Karpas-422 (cell line): Measurements from ENCODE around the gene KIF26A. TPM values are rescaled to one million over a fixed set of nuclear protein-coding genes. Genes with fewer than 3 reads are reported as not detected.

ENCODE experiments used
- DNase-seq: peaks from one replicate; pipeline ENCODE4 v3.0.0-alpha.2; 2015
- H2AFZ ChIP-seq: fragments of 200-600 bp; sonication (generic); 2 replicates; pipeline ENCODE4 v1.6.1; 2014; ENCODE audit warnings: antibody characterized with exemption, low read length, mixed read lengths
- H3K27ac ChIP-seq: fragments of 200-600 bp; sonication (generic); 2 replicates; pipeline ENCODE4 v1.5.1; 2014; ENCODE audit warnings: mild to moderate bottlenecking, low read length, moderate library complexity
- H3K27me3 ChIP-seq: fragments of 200-600 bp; sonication (generic); 2 replicates; pipeline ENCODE4 v1.6.1; 2014; ENCODE audit warnings: low read length, mixed read lengths
- H3K36me3 ChIP-seq: fragments of 200-600 bp; sonication (generic); 2 replicates; pipeline ENCODE4 v1.6.1; 2014; ENCODE audit warnings: low read length, mixed read lengths; ENCODE audit not compliant: insufficient read depth
- H3K4me1 ChIP-seq: fragments of 200-600 bp; sonication (generic); 2 replicates; pipeline ENCODE4 v1.6.1; 2014; ENCODE audit warnings: mild to moderate bottlenecking, low read length, mixed read lengths
- H3K4me2 ChIP-seq: fragments of 200-600 bp; sonication (generic); 2 replicates; pipeline ENCODE4 v1.6.1; 2014; ENCODE audit warnings: low read length, low read depth, mild to moderate bottlenecking; ENCODE audit not compliant: poor library complexity, severe bottlenecking
- H3K4me3 ChIP-seq: fragments of 200-600 bp; sonication (generic); 2 replicates; pipeline ENCODE4 v1.5.1; 2014; ENCODE audit warnings: mild to moderate bottlenecking, antibody characterized with exemption, low read length, mixed read lengths
- H3K79me2 ChIP-seq: fragments of 200-600 bp; sonication (generic); 2 replicates; pipeline ENCODE4 v1.6.1; 2014; ENCODE audit warnings: mild to moderate bottlenecking, low read length, mixed read lengths
- H3K9ac ChIP-seq: fragments of 200-600 bp; sonication (generic); 2 replicates; pipeline ENCODE4 v1.6.0; 2014; ENCODE audit warnings: low read length
- H3K9me2 ChIP-seq: fragments of 200-600 bp; sonication (generic), shearing (Covaris generic); replicated peaks from 2 replicates; pipeline ENCODE4 v1.6.0; 2014; ENCODE audit warnings: mild to moderate bottlenecking, low read length, moderate library complexity; ENCODE audit not compliant: insufficient read depth
- H3K9me3 ChIP-seq: fragments of 300-700, 200-600 bp; sonication (generic); 2 replicates; pipeline ENCODE4 v1.6.1; 2014; ENCODE audit warnings: low read length, mixed read lengths
- H4K20me1 ChIP-seq: fragments of 200-600 bp; sonication (generic); 2 replicates; pipeline ENCODE4 v1.6.1; 2014; ENCODE audit warnings: mild to moderate bottlenecking, antibody characterized with exemption, low read length, low read depth; ENCODE audit not compliant: insufficient read depth
- total RNA-seq: library from RNA; depleted of rRNA; stranded (reverse); fragments of >200 nt; shearing (Covaris generic); gene quantifications from 2 replicates; pipeline ENCODE4 v1.2.3, GENCODE V29; 2014; ENCODE audit warnings: low replicate concordance

Gene KIF26A
- total RNA-seq, 1 experiment from 2014 or later: not detected

DNA sequence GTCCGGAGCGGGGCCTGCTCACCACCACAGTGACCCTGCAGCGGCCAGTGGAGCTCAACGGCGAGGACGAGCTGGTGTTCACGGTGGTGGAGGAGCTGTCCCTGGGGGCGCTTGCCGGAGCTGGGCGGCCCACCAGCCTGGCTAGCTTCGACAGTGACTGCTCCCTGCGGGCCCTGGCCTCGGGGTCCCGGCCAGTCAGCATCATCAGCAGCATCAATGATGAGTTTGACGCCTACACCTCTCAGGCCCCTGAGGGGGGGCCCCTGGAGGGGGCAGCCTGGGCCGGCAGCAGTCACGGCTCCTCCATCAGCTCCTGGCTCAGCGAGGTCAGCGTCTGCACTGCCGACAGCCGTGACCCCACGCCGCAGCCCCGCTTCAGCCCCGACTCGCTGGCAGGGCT lies 37.4 kb downstream of the KIF26A start:
- Histone ChIP-seq H3K27ac (no peak overlapping the region), H3K9ac (no peak overlapping the region), H3K27me3 (no peaks in the 10 kb centered on the region), H3K9me2 (no peaks in the 10 kb centered on the region), H3K9me3 (no peaks in the 10 kb centered on the region), H3K36me3 (no peaks in the 10 kb centered on the region), H3K4me3 (no peak overlapping the region), H3K4me1 (no peaks in the 10 kb centered on the region), H2AFZ (no peak overlapping the region), H3K4me2 (no peak overlapping the region), H3K79me2 (no peaks in the 10 kb centered on the region), H4K20me1 (0 out of 2 replicates have a peak, but pooled peaks cover 2% of the 10 kb centered on the region)
- DNase-seq: no peak

DNA sequence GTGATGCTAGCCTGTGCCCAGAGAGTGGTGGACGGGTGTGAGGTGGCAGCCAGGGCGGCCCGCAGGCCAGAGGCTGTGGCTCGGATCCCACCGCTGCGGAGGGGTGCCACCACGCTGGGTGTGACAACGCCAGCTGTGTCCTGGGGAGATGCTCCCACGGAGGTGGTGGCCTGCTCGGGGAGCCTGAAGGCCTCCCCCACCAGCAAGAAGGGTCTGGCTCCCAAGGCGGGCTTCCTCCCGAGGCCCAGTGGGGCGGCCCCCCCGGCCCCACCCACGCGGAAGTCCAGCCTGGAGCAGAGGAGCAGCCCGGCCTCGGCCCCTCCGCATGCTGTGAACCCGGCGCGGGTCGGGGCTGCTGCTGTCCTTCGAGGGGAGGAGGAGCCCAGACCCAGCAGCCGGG lies 38.2 kb downstream of the KIF26A start:
- Histone ChIP-seq H3K4me2 (no peak overlapping the region), H4K20me1 (0 out of 2 replicates have a peak, but pooled peaks cover 5% of the 10 kb centered on the region), H3K36me3 (no peaks in the 10 kb centered on the region), H3K9ac (no peak overlapping the region), H3K27me3 (no peaks in the 10 kb centered on the region), H3K9me3 (no peaks in the 10 kb centered on the region), H3K9me2 (no peaks in the 10 kb centered on the region), H2AFZ (no peak overlapping the region), H3K27ac (no peak overlapping the region), H3K4me3 (no peak overlapping the region), H3K79me2 (no peaks in the 10 kb centered on the region), H3K4me1 (no peaks in the 10 kb centered on the region)
- DNase-seq: no peak

DNA sequence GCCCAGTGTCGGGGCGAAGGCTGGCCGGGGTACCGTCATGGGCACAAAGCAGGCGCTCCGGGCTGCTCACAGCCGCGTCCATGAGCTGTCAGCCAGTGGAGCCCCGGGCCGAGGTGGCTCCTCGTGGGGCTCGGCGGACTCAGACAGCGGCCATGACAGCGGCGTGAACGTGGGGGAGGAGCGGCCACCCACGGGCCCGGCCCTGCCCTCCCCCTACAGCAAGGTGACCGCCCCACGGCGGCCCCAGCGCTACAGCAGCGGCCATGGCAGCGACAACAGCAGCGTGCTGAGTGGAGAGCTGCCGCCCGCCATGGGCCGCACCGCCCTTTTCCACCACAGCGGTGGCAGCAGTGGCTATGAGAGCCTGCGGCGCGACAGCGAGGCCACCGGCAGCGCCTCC lies 39.0 kb downstream of the KIF26A start:
- Histone ChIP-seq H3K9me3 (no peaks in the 10 kb centered on the region), H3K4me3 (no peak overlapping the region), H3K9ac (no peak overlapping the region), H3K4me1 (no peaks in the 10 kb centered on the region), H3K36me3 (no peaks in the 10 kb centered on the region), H4K20me1 (0 out of 2 replicates have a peak, but pooled peaks cover 5% of the 10 kb centered on the region), H3K79me2 (no peaks in the 10 kb centered on the region), H2AFZ (no peak overlapping the region), H3K4me2 (no peak overlapping the region), H3K9me2 (no peaks in the 10 kb centered on the region), H3K27ac (no peak overlapping the region), H3K27me3 (no peaks in the 10 kb centered on the region)
- no peak for DNase-seq

DNA sequence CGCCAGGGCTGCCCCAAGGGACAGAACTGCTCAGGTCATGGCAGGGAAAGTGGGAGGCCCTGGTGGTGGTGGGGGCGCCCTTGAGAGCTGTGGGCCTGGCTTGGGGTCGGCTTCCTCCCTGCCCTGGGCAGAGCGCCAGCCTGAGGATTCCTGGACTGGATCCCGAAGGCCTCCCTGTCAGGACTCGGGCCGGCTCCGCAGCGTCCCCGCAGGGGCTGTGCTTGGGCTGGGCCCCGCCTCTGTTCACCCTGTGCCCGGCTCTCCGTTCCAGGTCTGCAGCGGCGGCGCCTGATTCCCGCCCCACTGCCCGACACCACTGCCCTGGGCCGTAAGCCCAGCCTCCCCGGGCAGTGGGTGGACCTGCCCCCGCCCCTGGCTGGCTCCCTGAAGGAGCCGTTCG lies 39.9 kb downstream of the KIF26A start:
- H3K79me2 ChIP-seq: no peaks in the 10 kb centered on the region
- H3K36me3 ChIP-seq: no peaks in the 10 kb centered on the region
- 0 out of 2 replicates have a peak, but pooled peaks cover 5% of the 10 kb centered on the region for H4K20me1 ChIP-seq
- H3K27me3 ChIP-seq: no peaks in the 10 kb centered on the region
- no peak overlapping the region for H3K27ac ChIP-seq
- no peaks in the 10 kb centered on the region for H3K4me1 ChIP-seq
- H2AFZ ChIP-seq: no peak overlapping the region
- DNase-seq: no peak
- H3K4me3 ChIP-seq: no peak overlapping the region
- no peaks in the 10 kb centered on the region for H3K9me2 ChIP-seq
- no peak overlapping the region for H3K4me2 ChIP-seq
- H3K9ac ChIP-seq: no peak overlapping the region
- no peaks in the 10 kb centered on the region for H3K9me3 ChIP-seq

DNA sequence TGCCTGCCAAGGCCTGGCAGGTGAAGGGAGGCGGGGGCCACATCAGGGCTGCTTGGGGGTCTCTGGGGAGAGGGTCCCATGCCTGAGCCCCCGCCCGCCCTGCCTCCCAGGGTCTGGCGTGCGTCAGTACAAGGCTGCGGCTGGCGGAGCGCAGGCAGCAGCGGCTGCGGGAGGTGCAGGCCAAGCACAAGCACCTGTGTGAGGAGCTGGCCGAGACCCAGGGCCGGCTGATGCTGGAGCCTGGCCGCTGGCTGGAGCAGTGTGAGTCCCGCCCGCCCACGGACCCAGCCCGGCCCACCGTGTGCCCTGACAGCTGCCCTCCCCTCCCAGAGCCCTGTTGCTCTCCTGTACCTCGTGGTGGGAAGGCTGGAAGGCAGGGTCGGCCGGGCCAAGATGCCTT lies 40.7 kb downstream of the KIF26A start:
- DNase-seq: no peak
- H3K9me3 ChIP-seq: no peaks in the 10 kb centered on the region

DNA sequence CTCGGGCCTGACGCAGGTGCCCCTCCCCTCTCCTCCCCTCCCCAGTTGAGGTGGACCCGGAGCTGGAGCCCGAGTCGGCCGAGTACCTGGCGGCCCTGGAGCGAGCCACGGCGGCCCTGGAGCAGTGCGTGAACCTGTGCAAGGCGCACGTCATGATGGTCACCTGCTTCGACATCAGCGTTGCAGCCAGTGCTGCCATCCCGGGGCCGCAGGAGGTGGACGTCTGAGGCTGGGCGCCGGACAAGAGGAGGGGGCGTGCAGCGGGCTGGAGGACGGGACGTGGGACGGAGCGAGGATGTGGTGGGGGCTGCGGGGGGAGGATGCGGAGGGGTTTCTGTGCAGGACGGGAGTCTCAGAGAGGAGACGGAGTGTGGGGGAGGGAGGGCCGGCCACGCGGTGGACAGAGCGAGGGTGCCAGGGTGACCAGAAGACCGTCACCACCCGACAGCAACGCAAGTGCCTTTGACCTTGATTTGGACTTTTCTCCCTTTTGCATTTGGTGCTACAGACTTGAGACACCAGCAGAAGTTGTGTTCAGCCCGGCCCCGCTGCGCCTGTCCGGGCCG lies 41.3 kb downstream of the KIF26A start:
- H4K20me1 ChIP-seq: 0 out of 2 replicates have a peak, but pooled peaks cover 5% of the 10 kb centered on the region
- H3K79me2 ChIP-seq: no peaks in the 10 kb centered on the region
- H3K27me3 ChIP-seq: no peaks in the 10 kb centered on the region
- H3K4me1 ChIP-seq: no peaks in the 10 kb centered on the region
- no peak overlapping the region for H3K4me3 ChIP-seq
- no peaks in the 10 kb centered on the region for H3K36me3 ChIP-seq
- no peak overlapping the region for H3K9ac ChIP-seq
- no peaks in the 10 kb centered on the region for H3K9me3 ChIP-seq
- DNase-seq: no peak
- no peak overlapping the region for H3K4me2 ChIP-seq
- no peak overlapping the region for H3K27ac ChIP-seq
- H2AFZ ChIP-seq: no peak overlapping the region
- no peaks in the 10 kb centered on the region for H3K9me2 ChIP-seq

More for the DNA sequence above, 40.7 kb downstream of the KIF26A start:
- H3K36me3 ChIP-seq: no peaks in the 10 kb centered on the region
- H3K4me3 ChIP-seq: no peak overlapping the region
- no peak overlapping the region for H3K4me2 ChIP-seq
- H3K27ac ChIP-seq: no peak overlapping the region
- H4K20me1 ChIP-seq: 0 out of 2 replicates have a peak, but pooled peaks cover 5% of the 10 kb centered on the region
- H2AFZ ChIP-seq: no peak overlapping the region
- no peak overlapping the region for H3K9ac ChIP-seq
- H3K9me2 ChIP-seq: no peaks in the 10 kb centered on the region
- no peaks in the 10 kb centered on the region for H3K27me3 ChIP-seq
- no peaks in the 10 kb centered on the region for H3K79me2 ChIP-seq
- H3K4me1 ChIP-seq: no peaks in the 10 kb centered on the region

DNA sequence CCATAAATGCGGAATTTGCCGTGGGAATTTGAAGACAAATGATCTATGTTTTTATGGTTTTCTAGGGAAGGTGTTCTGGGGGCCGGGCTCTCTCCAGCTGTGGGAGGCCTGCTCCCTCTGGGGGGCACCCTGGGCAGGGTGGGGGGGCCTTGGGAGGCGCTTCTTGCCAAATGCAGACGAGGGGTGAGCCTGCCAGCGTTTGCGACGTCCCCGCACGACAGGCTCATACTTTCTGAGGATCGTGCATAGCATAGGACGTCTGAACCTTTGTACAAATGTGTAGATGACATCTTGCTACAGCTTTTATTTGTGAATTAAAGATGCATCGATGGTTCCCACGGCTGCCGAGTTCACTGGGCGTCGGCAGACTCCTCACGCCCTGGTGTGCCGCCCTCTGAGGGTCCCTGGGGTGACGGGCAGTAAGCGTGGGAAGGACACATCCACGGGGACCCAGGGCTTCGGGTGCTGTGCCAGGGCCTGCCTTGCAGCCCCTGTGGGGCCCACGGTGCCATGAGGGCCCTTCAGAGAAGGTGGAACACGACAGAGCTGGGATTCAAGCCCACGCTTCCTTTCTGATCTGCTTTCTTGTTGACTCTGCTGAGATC lies 42.3 kb downstream of the KIF26A start:
- H3K9ac ChIP-seq: no peak overlapping the region
- no peaks in the 10 kb centered on the region for H3K27me3 ChIP-seq
- H3K4me1 ChIP-seq: no peaks in the 10 kb centered on the region
- no peaks in the 10 kb centered on the region for H3K79me2 ChIP-seq
- H3K4me3 ChIP-seq: no peak overlapping the region
- H2AFZ ChIP-seq: no peak overlapping the region
- no peaks in the 10 kb centered on the region for H3K9me3 ChIP-seq
- DNase-seq: no peak
- H3K36me3 ChIP-seq: no peaks in the 10 kb centered on the region
- no peaks in the 10 kb centered on the region for H3K9me2 ChIP-seq
- no peak overlapping the region for H3K27ac ChIP-seq
- H3K4me2 ChIP-seq: no peak overlapping the region
- 0 out of 2 replicates have a peak, but pooled peaks cover 5% of the 10 kb centered on the region for H4K20me1 ChIP-seq

DNA sequence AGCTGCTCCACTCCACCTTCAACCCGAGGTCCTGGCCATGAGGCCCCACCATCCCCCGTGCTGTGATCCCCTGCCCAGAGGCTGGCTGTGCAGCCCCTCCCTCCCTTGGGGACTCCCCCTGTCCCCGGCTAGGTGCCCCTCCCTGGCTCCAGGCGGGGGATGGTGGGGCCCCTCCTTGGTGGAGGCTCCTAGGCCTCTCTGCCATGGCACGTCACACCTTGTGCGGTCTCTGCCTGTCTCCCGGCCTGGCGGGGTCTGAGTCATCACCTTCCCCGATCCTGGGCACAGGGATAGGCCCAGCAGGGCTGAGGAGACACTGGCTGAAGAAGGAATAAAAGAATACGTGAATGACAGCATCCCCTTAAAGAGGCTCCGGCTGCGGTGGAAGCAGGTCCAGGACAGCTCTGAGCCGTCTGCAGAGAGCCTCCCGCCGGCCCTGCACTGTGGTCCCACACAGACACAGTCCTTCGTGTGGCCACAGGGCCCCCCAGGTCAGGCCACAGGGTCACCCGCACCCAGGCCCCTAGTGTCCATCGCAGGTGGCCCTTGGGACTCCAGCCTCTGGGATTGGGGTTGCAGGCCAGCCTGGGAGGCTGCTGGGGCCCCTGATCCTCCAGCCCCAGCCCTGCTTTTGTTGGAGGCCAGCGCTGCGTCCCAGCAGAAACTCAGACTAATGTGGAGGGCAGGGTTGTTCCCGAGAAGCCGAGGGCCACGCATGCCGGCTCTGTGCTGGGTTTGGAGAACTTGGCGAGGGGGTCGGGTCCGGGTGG lies 43.6 kb downstream of the KIF26A start:
- Histone ChIP-seq H3K79me2 (no peaks in the 10 kb centered on the region), H3K4me3 (no peak overlapping the region), H3K4me2 (no peak overlapping the region), H3K9me2 (no peaks in the 10 kb centered on the region), H2AFZ (no peak overlapping the region), H3K27ac (no peak overlapping the region), H3K9me3 (no peaks in the 10 kb centered on the region), H3K27me3 (no peaks in the 10 kb centered on the region), H3K9ac (no peak overlapping the region), H4K20me1 (0 out of 2 replicates have a peak, but pooled peaks cover 5% of the 10 kb centered on the region), H3K36me3 (no peaks in the 10 kb centered on the region), H3K4me1 (no peaks in the 10 kb centered on the region)
- DNase-seq: no peak
